ENCODE measurements around the gene REN.

- no peak for TF ChIP-seq CTCF (IDR thresholded peaks at IDR 0.05; ENCODE audit: poor library complexity, severe bottlenecking)
- TF ChIP-seq MXI1 (conservative IDR thresholded peaks at IDR 0.05; ENCODE audit: poor library complexity, severe bottlenecking) = no peak
- TF ChIP-seq POLR2AphosphoS5 (IDR thresholded peaks at IDR 0.05) = no peak
- no peak for TF ChIP-seq EZH2 (IDR thresholded peaks at IDR 0.05; ENCODE audit: borderline replicate concordance, insufficient read depth, low read length, poor library complexity, severe bottlenecking)
- no peak for TF ChIP-seq REST (IDR thresholded peaks at IDR 0.05; ENCODE audit: borderline replicate concordance)
- TF ChIP-seq EP300 (conservative IDR thresholded peaks at IDR 0.05; ENCODE audit: poor library complexity, severe bottlenecking) = no peak
- no peak for TF ChIP-seq TAF1 (IDR thresholded peaks at IDR 0.05; ENCODE audit: low read depth)
Measured at GRCh38 chr1:204131978-204132377, 34.2 kb downstream of the REN start.

Measured in neural cell (in vitro differentiated cells).